Stimulated activated CD4-positive, alpha-beta T cell treated with anti-CD3 and anti-CD28 coated beads, TNF-alpha, amount 100 ng/mL, for 4 hours (primary cell): ENCODE results near the gene TUBG1.
A peak's percentile ranks its signal among the peaks of the same experiment; 100 is the strongest.

Experiments used
- DNase-seq, 3 experiments: peaks; one replicate each; pipeline ENCODE4 v3.0.0-alpha.2; 2020; ENCODE audit warnings: low read depth in 3 of 3

The TUBG1 gene

DNA sequence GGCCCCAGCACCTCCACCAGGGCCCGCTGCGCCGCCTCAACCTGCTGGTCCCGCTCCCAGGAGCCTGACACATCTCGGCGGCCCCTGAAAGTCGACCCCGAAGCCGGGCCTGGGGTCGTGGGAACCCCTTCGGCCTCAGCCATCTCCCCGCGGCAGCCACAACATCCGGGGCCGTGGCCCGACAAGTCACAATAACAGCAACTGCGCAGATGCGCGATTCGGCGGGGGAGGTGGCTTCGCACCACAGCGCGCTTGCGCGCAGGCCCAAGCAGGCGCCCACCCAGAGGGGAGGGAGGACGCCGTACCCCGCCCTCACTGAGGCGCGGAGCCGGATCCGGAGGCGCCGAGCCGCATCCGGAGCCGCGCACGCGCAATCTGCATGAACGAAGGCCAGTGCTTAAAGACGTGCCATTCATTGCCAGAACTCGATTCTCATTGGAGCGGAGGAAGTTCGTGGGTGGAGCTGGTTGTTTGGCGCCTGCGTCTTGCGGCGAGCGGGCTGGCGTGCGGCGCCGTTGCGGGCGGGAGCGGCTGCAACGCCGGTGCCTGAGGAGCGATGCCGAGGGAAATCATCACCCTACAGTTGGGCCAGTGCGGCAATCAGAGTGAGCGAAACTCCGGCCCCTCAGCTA lies at the start of gene TUBG1, which contains the start of gene RETREG3:
TSS of gene TUBG1 (plus strand) at position 502 of the 632 bp plus-strand sequence. CDS start at position 557, 55 bp downstream.
TSS of gene RETREG3 (minus strand) at position 193 of the 632 bp plus-strand sequence. CDS start at position 143, 50 bp downstream.
- peak; percentile 96 to 99 (median 98) for DNase-seq

DNA sequence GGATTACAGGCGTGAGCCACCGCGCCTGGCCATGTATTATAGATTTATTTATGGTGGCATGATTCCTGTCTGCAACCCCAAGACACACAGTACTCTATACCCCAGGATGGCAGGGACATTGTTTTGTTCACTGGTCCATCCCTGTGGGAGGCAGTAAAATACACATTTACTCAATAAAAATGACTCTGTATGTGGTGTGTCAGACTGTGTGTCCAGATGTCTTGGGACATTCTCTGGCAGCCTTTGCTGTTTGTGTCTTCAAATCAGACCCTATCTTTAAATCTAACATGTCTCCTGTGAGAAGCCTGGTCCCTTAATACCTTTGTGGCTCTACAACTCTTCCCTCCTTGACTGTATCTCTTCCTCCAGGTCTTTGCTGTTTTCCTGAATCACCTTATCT lies 49.2 kb upstream of the TUBG1 start:
- no peak for DNase-seq

DNA sequence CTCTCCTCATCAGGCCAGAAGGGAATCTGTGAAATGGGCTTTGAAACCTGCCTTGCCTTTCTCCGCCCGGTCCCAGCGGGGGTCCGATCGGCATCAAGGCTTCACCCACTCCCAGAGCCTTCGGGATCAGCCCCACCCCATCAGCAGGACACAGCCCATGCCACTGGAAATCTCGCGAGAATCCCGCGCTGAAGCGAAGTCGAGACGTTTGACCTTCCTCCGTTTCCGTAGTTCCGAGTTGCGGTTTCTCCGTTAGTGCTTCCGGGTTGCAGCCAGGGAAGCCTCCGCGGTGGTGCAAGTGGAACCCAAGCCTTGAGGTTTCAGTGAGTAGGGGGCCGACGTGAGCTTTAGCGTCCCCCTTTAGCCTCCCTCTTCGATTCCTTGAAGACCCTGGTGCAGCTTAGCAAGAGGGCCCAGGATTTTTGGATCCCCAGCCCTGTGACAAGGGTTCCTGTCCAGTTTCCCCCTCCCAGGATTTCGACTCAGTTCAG lies 47.5 kb upstream of the TUBG1 start, which contains the start of gene COASY:
TSS of gene COASY (plus strand) at position 252 of the 491 bp plus-strand sequence. CDS start 475 bp downstream, outside the sequence.
- peak; percentile 83 to 86 (median 85) for DNase-seq

DNA sequence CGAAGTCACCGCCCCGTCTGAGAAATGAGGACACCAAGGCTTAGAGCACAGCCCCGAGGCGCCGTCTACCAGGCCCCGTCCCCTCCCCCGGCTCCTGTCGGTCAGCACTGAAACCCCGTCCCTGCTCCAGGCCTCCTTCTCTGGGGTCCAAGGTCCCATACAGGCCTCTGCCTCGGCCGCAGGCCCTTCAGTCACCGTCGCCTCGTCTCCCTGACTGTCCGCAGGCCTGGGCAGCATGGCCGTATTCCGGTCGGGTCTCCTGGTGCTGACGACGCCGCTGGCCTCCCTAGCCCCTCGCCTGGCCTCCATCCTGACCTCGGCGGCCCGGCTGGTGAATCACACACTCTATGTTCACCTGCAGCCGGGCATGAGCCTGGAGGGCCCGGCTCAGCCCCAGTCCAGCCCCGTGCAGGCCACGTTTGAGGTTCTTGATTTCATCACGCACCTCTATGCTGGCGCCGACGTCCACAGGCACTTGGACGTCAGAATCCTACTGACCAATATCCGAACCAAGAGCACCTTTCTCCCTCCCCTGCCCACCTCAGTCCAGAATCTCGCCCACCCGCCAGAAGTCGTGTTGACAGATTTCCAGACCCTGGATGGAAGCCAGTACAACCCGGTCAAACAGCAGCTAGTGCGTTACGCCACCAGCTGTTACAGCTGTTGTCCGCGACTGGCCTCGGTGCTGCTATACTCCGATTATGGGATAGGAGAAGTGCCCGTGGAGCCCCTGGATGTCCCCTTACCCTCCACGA lies 46.9 kb upstream of the TUBG1 start:
- no peak for DNase-seq

DNA sequence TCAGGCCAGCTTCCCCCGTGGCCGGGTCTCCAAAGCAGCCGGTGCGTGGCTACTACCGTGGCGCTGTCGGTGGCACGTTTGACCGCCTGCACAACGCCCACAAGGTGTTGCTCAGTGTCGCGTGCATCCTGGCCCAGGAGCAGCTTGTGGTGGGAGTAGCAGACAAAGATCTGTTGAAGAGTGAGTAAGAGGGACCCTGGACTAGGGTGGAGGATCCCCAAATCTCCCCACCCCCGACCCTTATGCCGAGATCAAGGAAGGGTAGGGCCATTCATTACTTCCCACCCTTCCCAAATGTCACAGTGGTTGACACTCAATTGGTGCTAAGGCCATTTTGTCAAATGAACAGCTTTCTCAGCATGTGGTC lies 46.4 kb upstream of the TUBG1 start:
- DNase-seq: no peak

DNA sequence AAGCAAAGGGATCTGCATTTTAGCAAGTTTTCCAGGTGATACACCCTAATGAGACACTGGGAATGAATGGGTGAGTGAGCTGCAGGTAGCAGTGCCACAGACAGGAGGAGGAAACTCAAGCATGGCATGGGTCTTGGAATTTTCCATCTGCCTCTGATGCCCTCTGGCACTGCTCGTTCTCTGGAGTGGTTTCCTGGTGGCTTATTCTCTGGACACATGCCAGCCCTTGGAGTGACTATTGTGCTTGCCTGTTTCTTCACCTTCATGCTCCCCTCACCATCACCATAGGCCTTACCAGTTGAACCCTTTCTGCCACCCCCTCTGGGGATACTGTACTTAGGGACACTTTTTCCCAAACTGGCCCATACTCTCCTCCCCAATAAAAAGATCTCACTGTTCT lies 45.9 kb upstream of the TUBG1 start:
- DNase-seq: no peak

DNA sequence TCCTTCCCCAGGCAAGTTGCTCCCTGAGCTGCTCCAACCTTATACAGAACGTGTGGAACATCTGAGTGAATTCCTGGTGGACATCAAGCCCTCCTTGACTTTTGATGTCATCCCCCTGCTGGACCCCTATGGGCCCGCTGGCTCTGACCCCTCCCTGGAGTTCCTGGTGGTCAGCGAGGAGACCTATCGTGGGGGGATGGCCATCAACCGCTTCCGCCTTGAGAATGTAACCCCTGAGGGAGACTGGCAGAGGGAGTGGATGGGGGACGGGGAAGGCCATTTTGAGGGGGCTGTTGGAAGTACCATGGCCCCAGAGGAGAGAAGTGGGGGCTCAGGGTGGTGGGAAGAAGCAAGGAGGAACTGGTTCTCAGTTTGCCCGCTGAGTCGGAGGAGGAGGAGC lies 45.5 kb upstream of the TUBG1 start:
- no peak for DNase-seq

DNA sequence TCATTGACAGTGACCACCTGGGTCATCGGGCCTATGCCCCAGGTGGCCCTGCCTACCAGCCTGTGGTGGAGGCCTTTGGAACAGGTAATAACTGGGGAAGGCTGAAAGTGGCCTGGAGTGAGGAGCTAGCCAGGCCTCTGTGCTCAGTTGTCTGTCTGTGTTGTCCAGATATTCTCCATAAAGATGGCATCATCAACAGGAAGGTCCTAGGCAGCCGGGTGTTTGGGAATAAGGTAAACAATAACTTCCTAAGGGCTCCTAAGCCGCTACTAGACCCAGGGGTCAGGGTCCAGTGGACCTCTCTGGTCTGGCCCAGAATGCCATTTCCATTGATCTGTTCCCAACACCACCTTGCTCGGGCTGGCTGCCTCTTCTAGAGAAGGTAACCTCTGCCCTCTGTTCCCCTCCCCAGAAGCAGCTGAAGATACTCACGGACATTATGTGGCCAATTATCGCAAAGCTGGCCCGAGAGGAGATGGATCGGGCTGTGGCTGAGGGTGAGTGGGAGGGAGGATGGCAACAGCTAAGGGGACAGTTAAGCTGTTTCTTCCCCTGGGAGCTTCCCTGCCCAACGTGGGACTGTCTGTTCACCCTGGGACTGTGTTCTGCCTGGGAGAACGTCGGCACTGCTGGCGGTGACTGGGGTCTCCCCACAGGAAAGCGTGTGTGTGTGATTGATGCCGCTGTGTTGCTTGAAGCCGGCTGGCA lies 44.5 kb upstream of the TUBG1 start:
- no peak for DNase-seq

DNA sequence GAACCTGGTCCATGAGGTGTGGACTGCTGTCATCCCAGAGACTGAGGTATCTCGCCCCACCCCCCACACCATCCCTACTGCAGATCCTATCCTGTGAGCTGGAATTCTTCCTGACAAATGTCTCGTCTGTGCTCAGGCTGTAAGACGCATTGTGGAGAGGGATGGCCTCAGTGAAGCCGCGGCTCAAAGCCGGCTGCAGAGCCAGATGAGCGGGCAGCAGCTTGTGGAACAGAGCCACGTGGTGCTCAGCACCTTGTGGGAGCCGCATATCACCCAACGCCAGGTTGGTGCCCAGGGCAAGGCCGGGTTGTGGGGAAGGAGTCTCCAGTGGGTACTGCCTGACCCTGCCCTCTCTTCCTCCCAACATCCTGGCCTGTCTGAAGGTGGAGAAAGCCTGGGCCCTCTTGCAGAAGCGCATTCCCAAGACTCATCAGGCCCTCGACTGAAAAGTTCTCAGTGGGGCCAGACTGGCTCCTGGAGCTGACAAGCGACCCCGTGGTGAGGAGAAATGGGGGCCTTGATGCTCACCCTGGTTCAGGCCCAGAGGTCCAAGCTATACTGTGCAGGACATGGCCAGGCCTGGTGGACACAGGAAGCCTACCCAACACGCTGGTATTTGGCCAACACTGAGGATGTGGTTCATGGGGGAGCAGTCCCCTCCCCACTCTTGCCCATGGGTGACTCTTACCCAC lies 43.8 kb upstream of the TUBG1 start:
- no peak for DNase-seq

DNA sequence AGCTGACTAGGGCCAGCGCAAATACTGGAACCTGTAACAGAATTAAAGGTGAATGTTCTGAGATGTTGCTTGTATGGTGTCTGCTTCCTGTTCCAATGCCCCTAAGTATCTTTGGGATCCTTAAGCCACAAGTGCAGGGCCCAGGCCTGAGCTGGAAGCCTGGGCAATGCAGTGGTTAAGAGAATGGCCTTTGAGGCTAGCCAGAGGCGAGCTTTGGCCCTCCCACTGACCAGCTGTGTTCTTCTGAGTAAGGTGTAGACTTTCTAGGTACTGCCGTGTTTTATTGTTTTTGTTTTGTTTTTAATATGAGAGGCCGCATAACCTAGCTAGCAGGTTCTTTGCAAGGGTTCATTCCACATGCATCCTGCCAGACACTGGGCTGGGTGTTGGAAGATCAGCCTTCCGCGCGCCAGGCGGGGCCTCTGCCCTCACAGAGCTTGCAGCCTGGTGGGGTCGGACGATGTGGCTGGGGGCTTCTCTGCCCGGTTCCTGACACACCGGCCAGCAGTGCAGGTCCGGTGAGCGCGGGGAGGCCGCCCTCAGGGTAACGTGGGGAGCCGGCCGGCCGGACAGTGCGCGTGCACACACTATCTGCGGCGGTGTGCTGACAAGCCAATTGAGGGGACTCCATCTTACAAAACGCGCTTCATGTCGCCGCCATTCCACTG lies 43.1 kb upstream of the TUBG1 start:
- DNase-seq: no peak

DNA sequence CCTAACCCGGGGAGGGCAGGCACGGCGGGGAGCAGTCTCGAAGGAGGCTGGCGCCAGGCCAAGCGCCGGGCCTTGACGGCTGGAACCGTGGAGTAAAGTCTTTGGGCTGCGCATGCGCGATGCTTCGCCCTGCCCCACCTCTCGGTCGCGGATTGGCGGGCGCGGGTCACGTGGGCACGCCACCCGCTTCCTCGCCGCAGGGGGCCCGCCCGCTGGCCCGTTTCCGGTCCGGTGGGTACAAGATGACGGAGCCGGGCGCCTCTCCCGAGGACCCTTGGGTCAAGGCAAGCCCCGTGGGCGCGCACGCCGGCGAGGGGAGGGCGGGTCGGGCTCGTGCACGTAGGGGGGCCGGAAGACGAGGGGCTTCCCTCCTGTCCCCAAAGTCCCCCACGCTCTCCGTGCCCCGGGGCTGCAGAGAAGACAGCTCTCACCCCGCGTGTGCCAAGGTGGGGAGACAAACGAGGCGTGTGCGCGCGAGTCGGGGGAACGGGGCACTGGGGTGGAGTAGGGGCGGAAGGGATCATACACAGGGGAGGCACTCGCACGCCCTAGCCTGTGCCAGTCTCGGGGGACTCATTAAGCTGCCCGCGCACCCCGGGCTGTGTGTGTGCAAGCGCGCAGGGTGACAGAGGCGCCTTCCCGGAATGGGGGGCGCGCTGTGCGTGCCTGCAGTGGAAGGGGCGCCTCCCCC lies 42.5 kb upstream of the TUBG1 start, which contains the start of gene MLX:
TSS of gene MLX (plus strand) at position 218 of the 691 bp plus-strand sequence. CDS start at position 243, 25 bp downstream.
- peak; percentile 81 to 91 (median 83) for DNase-seq

DNA sequence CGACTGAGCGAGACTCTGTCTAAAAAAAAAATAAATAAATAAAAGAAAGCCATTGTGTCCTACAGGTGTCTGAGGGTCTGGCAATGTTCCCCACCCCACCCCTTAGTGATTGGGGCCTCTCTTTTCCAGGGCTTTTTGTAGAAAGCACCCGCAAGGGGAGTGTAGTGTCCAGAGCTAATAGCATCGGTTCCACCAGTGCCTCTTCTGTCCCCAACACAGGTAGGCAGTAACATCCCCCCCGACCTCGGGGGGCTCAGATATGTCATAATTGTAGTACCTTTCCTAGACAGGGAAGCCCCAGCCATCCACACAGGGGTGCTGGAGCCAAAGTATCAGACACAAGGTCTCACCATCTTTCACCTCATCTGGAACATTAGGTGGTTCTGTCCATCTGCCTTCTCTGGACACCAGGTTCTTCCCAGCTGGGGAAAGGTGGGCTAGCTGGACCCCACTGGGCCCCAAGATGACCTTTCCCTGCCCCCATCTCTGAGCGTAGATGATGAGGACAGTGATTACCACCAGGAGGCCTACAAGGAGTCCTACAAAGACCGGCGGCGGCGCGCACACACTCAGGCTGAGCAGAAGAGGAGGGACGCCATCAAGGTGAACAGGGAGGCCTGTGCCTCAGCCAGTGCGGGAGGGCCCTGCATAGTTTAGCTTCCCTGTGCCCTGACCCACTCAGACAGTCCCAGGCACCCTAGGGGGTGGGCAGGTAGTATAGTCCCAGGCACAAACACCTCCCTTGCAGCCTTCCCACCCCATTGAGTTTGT lies 41.0 kb upstream of the TUBG1 start:
- no peak for DNase-seq

DNA sequence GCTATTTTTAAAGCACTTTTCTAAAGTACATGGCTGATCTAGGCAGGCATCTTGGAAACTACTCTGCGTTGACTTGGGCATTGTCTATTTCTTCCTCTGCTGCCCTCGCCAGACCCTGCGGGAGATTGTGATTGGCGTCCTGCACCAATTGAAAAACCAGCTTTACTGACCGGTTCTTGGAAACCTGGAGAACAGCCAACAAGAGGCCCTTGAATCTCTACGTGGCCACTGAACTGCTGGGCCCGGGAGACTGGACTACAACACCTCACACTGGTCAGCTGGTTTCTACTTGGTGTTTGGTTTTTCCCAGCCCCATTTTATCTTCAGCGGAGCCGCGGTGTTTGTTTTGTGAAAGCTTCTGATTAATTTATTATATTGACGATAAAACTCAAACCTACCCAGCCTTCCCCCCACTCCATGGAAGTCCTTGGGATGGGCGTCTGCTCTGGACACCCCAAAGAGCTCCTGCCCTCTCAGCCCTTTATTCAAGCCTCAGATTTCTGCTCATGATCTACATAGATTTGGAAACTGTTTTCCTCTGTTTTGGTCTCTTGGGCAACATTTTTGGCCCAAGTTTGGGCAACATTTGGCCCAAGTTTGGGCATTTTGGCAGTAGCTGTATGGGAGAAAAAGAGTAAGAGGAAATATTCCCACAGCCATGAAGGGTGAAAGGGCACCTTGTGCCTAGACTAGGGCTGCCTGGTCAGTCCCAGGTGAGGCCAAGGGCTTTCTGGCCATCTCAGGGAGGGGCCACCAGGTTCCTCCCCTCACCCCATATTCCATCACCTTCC lies 37.9 kb upstream of the TUBG1 start:
- DNase-seq: no peak

DNA sequence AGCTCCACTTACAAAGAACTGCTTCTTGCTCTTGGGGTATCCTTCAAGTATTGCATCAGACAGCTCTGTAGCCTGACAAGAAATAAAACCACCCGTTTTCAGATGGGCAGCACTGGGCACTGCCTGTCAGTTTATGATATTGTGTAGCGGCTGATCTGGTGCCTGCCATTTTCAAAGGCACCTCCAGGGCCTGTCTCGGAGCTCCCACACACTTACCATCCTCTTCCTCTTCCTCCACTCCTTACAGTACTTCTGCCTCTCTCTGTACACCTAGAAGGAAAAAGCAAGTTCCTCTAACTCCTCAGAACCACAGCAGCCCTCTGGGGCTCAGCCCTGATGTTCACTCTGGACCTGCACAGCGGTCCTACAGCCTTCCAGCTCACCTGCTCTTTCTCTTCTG lies 36.4 kb upstream of the TUBG1 start:
- DNase-seq: no peak

DNA sequence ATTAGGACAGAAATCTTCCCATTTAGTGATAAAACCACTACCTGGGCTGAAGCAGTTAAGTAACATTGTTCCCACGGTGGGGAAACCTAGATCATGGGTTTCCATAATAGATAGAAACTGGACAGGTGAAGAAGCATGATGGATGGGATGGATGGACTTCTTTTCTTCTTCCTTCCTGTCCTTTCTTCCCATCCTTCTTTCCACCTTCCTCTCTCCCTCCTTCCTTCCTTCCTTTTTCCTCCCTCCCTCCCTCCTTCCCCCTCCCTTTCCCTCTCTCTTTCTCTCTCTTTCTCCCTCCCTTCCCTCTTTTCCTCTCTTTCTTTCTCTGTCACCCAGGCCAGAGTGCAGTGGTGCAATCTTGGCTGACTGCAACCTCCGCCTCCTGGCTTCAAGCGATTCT lies 35.0 kb upstream of the TUBG1 start:
- no peak for DNase-seq

DNA sequence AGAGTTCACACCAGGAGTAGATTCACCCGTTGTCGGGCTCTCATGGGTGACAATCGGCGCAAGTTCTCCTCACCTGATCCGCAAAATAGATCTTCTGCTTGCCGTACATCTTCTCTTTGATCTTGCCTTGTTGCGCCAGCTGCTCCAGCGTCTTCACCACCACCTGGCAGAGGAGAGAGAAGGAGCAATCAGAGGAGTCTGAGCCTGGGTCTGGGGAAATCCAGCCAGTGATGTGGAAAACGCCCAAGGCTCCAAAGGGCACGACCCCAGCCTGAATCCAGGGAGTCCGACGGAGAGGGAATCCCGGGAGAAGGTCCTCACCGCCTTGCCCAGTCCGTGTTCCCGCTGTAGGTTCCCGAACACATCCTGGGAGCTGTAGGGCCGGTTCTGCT lies 32.3 kb upstream of the TUBG1 start:
- no peak for DNase-seq

DNA sequence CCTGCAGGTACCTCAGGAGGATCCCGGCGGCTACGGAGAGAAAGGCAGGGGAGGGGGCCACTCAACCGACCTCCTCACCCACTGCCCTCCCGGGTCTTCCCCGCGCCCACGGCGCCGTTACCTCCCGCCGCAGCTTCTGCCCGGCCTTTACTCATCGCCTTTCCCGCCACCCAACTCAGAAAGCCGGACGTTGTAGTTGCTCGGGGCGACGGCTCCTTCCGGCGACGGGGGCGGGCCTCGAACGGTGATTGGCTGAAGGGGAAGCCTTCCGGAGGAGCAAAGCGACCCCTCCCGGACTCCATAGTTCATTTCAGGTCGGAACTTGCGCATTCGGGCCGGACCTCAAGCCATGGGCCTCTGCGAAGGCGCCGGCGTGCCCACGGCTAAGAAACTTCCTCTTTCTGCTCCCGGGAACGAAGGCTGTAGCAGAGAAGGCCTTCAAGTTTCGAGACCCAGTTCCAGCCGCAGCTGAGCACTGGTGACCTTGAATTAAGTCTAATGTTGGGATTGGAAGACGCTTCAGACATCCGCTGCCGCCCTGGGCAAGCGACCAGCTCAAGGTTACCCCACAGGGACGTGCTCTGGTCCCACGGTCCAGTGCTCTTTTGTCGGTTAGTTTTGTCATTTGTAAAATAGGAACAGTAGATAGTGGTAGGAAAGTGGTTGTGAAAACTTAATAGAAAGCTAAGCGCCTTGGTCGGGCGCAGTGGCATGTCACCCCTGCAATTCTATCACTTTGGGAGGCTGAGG lies 31.8 kb upstream of the TUBG1 start, which contains the start of gene PSMC3IP:
TSS of gene PSMC3IP (minus strand) at position 198 of the 750 bp plus-strand sequence. CDS start at position 155, 43 bp downstream.
- DNase-seq: peak; percentile 79 to 86 (median 83)

DNA sequence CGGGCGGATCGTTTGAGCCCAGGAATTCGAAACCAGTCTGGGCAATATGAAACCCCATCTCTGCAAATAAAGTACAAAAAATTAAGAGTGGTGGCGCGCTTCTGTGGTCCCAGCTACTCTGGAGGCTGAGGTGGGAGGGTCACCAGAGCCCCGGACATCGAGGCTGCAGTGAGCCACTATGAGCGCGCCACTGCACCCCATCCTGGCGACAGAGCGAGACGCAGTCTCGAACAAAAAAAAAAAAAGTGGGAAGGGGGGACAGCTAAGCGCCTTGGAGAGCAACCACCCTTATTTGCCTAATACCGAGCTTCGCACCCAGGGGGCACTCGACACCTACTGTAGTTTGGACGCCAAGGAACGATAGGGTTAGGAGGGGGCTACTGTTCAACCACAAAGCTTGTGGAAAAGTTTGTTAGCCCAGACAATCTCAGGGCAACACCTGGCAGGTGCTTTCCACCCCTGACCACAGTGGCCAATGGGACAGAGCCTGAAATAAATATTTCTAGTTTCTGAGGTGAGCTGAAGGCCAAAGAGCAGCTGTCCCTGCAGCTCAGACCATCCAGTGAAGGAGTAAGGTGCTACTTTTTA lies 31.1 kb upstream of the TUBG1 start:
- DNase-seq: peak; percentile 51 to 58 (median 54)
